Measurements from ENCODE around the gene KRT31.

Gene KRT31

GRCh38 chr17:41407226-41407625, 9.8 kb upstream of the KRT31 start:
- Histone ChIP-seq H3K4me1 (ENCODE audit: insufficient read depth, low read length) (no peaks in the 10 kb centered on the region), H2AFZ (ENCODE audit: low read depth, low read length) (no peak overlapping the region), H3K36me3 (ENCODE audit: insufficient read depth, low read length) (no peaks in the 10 kb centered on the region), H3K4me2 (ENCODE audit: insufficient read depth, low read length) (no peak overlapping the region), H4K20me1 (ENCODE audit: insufficient read depth, low read length) (peaks cover 3% of the 10 kb centered on the region; the same call in 1 of the 2 replicates), H3K79me2 (ENCODE audit: insufficient read depth, low read length) (no peaks in the 10 kb centered on the region), H3K27ac (ENCODE audit: low read length) (no peak overlapping the region), H3K9ac (ENCODE audit: low read depth, low read length) (no peak overlapping the region), H3K9me3 (ENCODE audit: insufficient read depth, low read length, severe bottlenecking) (no peaks in the 10 kb centered on the region), H3K4me3 (ENCODE audit: low read depth in 1 of 2, low read length in 2 of 2) (no peak overlapping the region), H3K27me3 (ENCODE audit: insufficient read depth, low read length, poor library complexity) (peaks cover 8% of the 10 kb centered on the region)
- TF ChIP-seq EZH2 (IDR thresholded peaks at IDR 0.05; ENCODE audit: borderline replicate concordance, low read depth, low read length, severe bottlenecking) = no peak
- TF ChIP-seq, protein P1, sequence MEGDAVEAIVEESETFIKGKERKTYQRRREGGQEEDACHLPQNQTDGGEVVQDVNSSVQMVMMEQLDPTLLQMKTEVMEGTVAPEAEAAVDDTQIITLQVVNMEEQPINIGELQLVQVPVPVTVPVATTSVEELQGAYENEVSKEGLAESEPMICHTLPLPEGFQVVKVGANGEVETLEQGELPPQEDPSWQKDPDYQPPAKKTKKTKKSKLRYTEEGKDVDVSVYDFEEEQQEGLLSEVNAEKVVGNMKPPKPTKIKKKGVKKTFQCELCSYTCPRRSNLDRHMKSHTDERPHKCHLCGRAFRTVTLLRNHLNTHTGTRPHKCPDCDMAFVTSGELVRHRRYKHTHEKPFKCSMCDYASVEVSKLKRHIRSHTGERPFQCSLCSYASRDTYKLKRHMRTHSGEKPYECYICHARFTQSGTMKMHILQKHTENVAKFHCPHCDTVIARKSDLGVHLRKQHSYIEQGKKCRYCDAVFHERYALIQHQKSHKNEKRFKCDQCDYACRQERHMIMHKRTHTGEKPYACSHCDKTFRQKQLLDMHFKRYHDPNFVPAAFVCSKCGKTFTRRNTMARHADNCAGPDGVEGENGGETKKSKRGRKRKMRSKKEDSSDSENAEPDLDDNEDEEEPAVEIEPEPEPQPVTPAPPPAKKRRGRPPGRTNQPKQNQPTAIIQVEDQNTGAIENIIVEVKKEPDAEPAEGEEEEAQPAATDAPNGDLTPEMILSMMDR (IDR thresholded peaks at IDR 0.05; ENCODE audit: borderline replicate concordance, extremely low read depth, low read length, poor library complexity, severe bottlenecking) = no peak
- ATAC-seq (ENCODE audit: insufficient read depth, low read depth) = no peak
- DNase-seq = no peak

DNA sequence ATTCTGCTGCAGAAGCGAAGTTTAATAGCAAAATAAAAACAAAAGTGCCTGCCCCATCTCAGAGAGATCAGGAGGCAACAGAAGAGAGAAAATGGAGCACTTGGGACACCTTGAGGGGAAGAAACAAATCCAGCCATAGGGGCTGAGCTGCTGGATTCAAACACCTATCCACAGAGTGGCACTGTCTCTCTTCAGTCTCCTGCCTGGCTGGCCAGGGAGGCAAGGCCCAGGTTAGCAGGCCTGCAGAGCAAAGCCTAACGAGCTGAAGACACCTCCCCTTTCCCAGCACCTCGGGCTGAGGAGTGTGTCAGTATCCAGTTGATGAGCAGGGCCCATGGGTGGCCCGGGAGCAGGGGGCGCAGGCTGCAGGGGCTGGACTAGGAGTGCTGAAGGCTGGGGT, 8.8 kb upstream of the KRT31 start:
- Histone ChIP-seq H3K27me3 (ENCODE audit: insufficient read depth, low read length, poor library complexity) (peaks cover 5% of the 10 kb centered on the region), H3K79me2 (ENCODE audit: insufficient read depth, low read length) (no peaks in the 10 kb centered on the region), H4K20me1 (ENCODE audit: insufficient read depth, low read length) (peaks cover 3% of the 10 kb centered on the region; the same call in 1 of the 2 replicates), H3K9ac (ENCODE audit: low read depth, low read length) (no peak overlapping the region), H3K4me1 (ENCODE audit: insufficient read depth, low read length) (no peaks in the 10 kb centered on the region), H3K9me3 (ENCODE audit: insufficient read depth, low read length, severe bottlenecking) (no peaks in the 10 kb centered on the region), H3K27ac (ENCODE audit: low read length) (no peak overlapping the region), H2AFZ (ENCODE audit: low read depth, low read length) (no peak overlapping the region), H3K4me3 (ENCODE audit: low read depth in 1 of 2, low read length in 2 of 2) (no peak overlapping the region), H3K36me3 (ENCODE audit: insufficient read depth, low read length) (no peaks in the 10 kb centered on the region), H3K4me2 (ENCODE audit: insufficient read depth, low read length) (no peak overlapping the region)
- no peak for TF ChIP-seq EZH2 (IDR thresholded peaks at IDR 0.05; ENCODE audit: borderline replicate concordance, low read depth, low read length, severe bottlenecking)
- TF ChIP-seq, protein P1 (IDR thresholded peaks at IDR 0.05; ENCODE audit: borderline replicate concordance, extremely low read depth, low read length, poor library complexity, severe bottlenecking) = no peak
- ATAC-seq (ENCODE audit: insufficient read depth, low read depth) = no peak
- DNase-seq = no peak

- Histone ChIP-seq H3K9me3 (ENCODE audit: insufficient read depth, low read length, severe bottlenecking) (no peaks in the 10 kb centered on the region), H3K9ac (ENCODE audit: low read depth, low read length) (no peak overlapping the region), H3K27ac (ENCODE audit: low read length) (no peak overlapping the region), H2AFZ (ENCODE audit: low read depth, low read length) (no peak overlapping the region), H3K4me3 (ENCODE audit: low read depth in 1 of 2, low read length in 2 of 2) (no peak overlapping the region), H3K4me2 (ENCODE audit: insufficient read depth, low read length) (no peak overlapping the region), H3K27me3 (ENCODE audit: insufficient read depth, low read length, poor library complexity) (peaks cover 15% of the 10 kb centered on the region), H3K4me1 (ENCODE audit: insufficient read depth, low read length) (no peaks in the 10 kb centered on the region), H4K20me1 (ENCODE audit: insufficient read depth, low read length) (peaks cover 3% of the 10 kb centered on the region; the same call in 1 of the 2 replicates), H3K79me2 (ENCODE audit: insufficient read depth, low read length) (no peaks in the 10 kb centered on the region), H3K36me3 (ENCODE audit: insufficient read depth, low read length) (no peaks in the 10 kb centered on the region)
- DNase-seq (no peak), ATAC-seq (ENCODE audit: insufficient read depth, low read depth) (no peak)
- TF ChIP-seq, protein P1 (IDR thresholded peaks at IDR 0.05; ENCODE audit: borderline replicate concordance, extremely low read depth, low read length, poor library complexity, severe bottlenecking) = no peak
- TF ChIP-seq EZH2 (IDR thresholded peaks at IDR 0.05; ENCODE audit: borderline replicate concordance, low read depth, low read length, severe bottlenecking) = no peak
These were observed 6.7 kb upstream of the KRT31 start for GRCh38 chr17:41404024-41404671.
